Hepatocyte (in vitro differentiated cells): ENCODE data around the gene SLC26A3. TPM values are rescaled to one million over a fixed set of nuclear protein-coding genes. Genes with fewer than 3 reads are reported as not detected.

ENCODE experiments used
- DNase-seq: peaks from one replicate; pipeline ENCODE4 v3.0.0-alpha.2; 2016; ENCODE audit warnings: low spot score
- H2AFZ ChIP-seq: fragments of 200-600 bp; sonication (generic); 2 replicates; pipeline ENCODE4 v1.6.0; 2016; ENCODE audit warnings: antibody characterized with exemption, mild to moderate bottlenecking
- H3K27ac ChIP-seq: fragments of 200-600 bp; sonication (generic); 2 replicates; pipeline ENCODE4 v1.5.1; 2016; ENCODE audit warnings: mild to moderate bottlenecking
- H3K27me3 ChIP-seq: fragments of 200-600 bp; sonication (generic); 2 replicates; pipeline ENCODE4 v1.6.1; 2016
- H3K36me3 ChIP-seq: fragments of 200-600 bp; sonication (generic); replicated peaks from 2 replicates; pipeline ENCODE4 v1.5.1; 2016; ENCODE audit warnings: low read depth; ENCODE audit not compliant: insufficient read depth
- H3K4me1 ChIP-seq: fragments of 200-600 bp; sonication (generic); 2 replicates; pipeline ENCODE4 v1.5.1; 2016; ENCODE audit warnings: mild to moderate bottlenecking, moderate library complexity; ENCODE audit not compliant: insufficient read depth
- H3K4me2 ChIP-seq: fragments of 200-600 bp; sonication (generic); 2 replicates; pipeline ENCODE4 v1.6.0; 2016
- H3K4me3 ChIP-seq: fragments of 200-600 bp; sonication (generic); 2 replicates; pipeline ENCODE4 v1.5.1; 2016; ENCODE audit warnings: mild to moderate bottlenecking
- H3K79me2 ChIP-seq: fragments of 200-600 bp; sonication (generic); 2 replicates; pipeline ENCODE4 v1.6.0; 2017; ENCODE audit warnings: mild to moderate bottlenecking
- H3K9me2 ChIP-seq: fragments of 200-600 bp; sonication (generic); replicated peaks from 2 replicates; pipeline ENCODE4 v1.6.0; 2017; ENCODE audit warnings: mild to moderate bottlenecking; ENCODE audit not compliant: insufficient read depth
- H3K9me3 ChIP-seq: fragments of 200-600 bp; sonication (generic); 2 replicates; pipeline ENCODE4 v1.5.1; 2016; ENCODE audit warnings: low read depth, mild to moderate bottlenecking
- H4K20me1 ChIP-seq: fragments of 200-600 bp; sonication (generic); 2 replicates; pipeline ENCODE4 v1.6.0; 2016; ENCODE audit warnings: mild to moderate bottlenecking; ENCODE audit not compliant: insufficient read depth, poor library complexity, severe bottlenecking
- EZH2 ChIP-seq: fragments of 200-600 bp; sonication (generic); IDR thresholded peaks from 2 replicates; pipeline ENCODE4 v1.6.1; 2016; ENCODE audit warnings: antibody characterized with exemption, mild to moderate bottlenecking, borderline replicate concordance
- EZH2phosphoT487 ChIP-seq: fragments of 200-600 bp; sonication (generic); IDR thresholded peaks from one replicate; pipeline ENCODE4 v1.6.1; 2018; ENCODE audit warnings: antibody characterized with exemption, mild to moderate bottlenecking, low read depth, moderate library complexity; ENCODE audit not compliant: unreplicated experiment, severe bottlenecking
- WGBS: methylation state at CpG from one replicate; pipeline ENCODE4 v1.1.6; 2016; ENCODE audit warnings: low lambda C conversion rate; ENCODE audit errors: missing lambda C conversion rate; 5-methylcytosine and 5-hydroxymethylcytosine counted together
- polyA plus RNA-seq: library from polyadenylated mRNA; unstranded; fragments of >200 nt; fragmentation: Nextera tagmentation; extraction: Ambion mirVana; gene quantifications from 2 replicates; pipeline ENCODE4 v1.2.1, GENCODE V29; 2016
- total RNA-seq: library from RNA; depleted of rRNA; stranded (reverse); fragments of >200 nt; gene quantifications from 2 replicates; pipeline ENCODE4 v1.2.3, GENCODE V29; 2014
- TF ChIP-seq, protein P1 (sequence below): fragments of 200-600 bp; sonication (generic); IDR thresholded peaks from 2 replicates; pipeline ENCODE4 v1.5.1; 2016; ENCODE audit warnings: antibody characterized with exemption, mild to moderate bottlenecking; ENCODE audit not compliant: poor library complexity

SLC26A3 gene
- total and polyA plus RNA-seq, 2 experiments from 2014 or later, result 8.1 to 18.1 TPM

DNA sequence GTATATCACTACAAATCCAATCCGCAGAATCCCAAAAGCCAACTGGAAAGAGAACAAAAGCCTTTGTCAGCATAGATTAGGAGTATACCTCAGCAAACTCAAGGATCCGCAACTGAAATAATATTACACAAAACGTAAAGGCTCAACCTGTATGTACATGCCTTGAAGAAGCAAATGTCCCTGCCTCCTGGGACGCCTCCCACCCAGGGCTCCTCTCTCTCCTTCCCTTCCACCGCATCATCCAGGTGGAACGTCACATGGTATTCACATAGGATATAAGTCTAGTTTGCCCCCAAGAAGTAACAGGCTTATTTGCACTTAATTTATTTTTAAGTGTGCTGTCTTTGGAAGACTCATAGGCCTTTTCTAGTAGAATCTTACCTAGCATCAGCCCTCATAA is 13.4 kb downstream of the SLC26A3 start:
- no peak overlapping the region for H2AFZ ChIP-seq
- no peaks in the 10 kb centered on the region for H4K20me1 ChIP-seq
- no peak for DNase-seq
- H3K27ac ChIP-seq, result no peak overlapping the region
- H3K4me2 ChIP-seq, result no peak overlapping the region
- peaks cover 5% of the 10 kb centered on the region for H3K4me1 ChIP-seq
- 91% methylated on average over 6 of the region's 6 CpGs for WGBS
- H3K9me3 ChIP-seq, result no peaks in the 10 kb centered on the region
- H3K27me3 ChIP-seq, result no peaks in the 10 kb centered on the region
- no peaks in the 10 kb centered on the region for H3K79me2 ChIP-seq
- H3K9me2 ChIP-seq, result no peaks in the 10 kb centered on the region
- H3K4me3 ChIP-seq, result no peak overlapping the region
- TF ChIP-seq, protein P1, sequence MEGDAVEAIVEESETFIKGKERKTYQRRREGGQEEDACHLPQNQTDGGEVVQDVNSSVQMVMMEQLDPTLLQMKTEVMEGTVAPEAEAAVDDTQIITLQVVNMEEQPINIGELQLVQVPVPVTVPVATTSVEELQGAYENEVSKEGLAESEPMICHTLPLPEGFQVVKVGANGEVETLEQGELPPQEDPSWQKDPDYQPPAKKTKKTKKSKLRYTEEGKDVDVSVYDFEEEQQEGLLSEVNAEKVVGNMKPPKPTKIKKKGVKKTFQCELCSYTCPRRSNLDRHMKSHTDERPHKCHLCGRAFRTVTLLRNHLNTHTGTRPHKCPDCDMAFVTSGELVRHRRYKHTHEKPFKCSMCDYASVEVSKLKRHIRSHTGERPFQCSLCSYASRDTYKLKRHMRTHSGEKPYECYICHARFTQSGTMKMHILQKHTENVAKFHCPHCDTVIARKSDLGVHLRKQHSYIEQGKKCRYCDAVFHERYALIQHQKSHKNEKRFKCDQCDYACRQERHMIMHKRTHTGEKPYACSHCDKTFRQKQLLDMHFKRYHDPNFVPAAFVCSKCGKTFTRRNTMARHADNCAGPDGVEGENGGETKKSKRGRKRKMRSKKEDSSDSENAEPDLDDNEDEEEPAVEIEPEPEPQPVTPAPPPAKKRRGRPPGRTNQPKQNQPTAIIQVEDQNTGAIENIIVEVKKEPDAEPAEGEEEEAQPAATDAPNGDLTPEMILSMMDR, result no peak
- TF ChIP-seq EZH2 (no peak), EZH2phosphoT487 (no peak)
- no peaks in the 10 kb centered on the region for H3K36me3 ChIP-seq

DNA sequence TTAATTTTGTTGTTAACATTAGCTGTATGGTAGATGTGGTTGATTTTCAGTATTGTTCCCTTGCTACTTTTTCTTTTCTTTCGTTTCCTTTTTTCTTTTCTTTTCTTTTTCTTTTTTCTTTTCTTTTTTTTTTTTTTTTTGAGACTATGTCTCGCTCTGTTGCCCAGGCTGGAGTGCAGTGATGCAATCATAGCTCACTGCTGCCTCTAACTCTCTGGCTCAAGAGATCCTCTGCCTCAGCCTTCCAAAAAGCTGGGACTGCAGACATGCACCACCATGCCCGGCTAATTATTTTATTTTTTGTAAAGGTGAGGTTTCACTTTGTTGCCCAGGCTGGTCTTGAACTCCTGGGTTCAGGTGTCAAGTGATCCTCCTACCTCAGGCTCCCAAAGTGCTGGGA is 14.4 kb downstream of the SLC26A3 start:
- 82% methylated on average over 3 of the region's 3 CpGs for WGBS
- no peak overlapping the region for H2AFZ ChIP-seq
- no peak overlapping the region for H3K27ac ChIP-seq
- H3K27me3 ChIP-seq, result no peaks in the 10 kb centered on the region
- no peak for DNase-seq
- H3K79me2 ChIP-seq, result no peaks in the 10 kb centered on the region
- H3K9me3 ChIP-seq, result no peaks in the 10 kb centered on the region
- H3K9me2 ChIP-seq, result no peaks in the 10 kb centered on the region
- no peak overlapping the region for H3K4me2 ChIP-seq
- no peak overlapping the region for H3K4me3 ChIP-seq
- no peaks in the 10 kb centered on the region for H3K36me3 ChIP-seq
- H3K4me1 ChIP-seq, result peaks cover 5% of the 10 kb centered on the region
- TF ChIP-seq EZH2phosphoT487, result no peak
- TF ChIP-seq EZH2, result no peak
- TF ChIP-seq, protein P1, result no peak
- H4K20me1 ChIP-seq, result no peaks in the 10 kb centered on the region

DNA sequence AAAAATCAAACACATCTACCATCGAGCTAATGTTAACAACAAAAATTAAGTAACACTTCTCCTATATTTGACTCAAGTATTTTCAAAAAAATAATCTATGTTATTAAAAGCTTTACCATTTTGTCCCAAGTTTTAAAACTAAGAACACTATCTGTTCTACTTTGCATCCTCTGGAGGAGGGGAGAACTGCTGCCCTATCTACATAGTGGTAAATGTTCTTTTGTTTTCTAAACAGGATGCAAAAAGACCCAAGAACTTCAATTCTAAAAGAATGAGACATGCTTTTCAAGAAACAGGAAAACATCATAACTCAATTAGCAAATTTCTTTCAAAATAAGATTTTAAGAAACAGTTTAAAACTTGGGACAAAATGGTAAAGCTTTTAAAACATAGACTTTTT is 14.8 kb downstream of the SLC26A3 start:
- H3K9me3 ChIP-seq, result no peaks in the 10 kb centered on the region
- H3K79me2 ChIP-seq, result no peaks in the 10 kb centered on the region
- 81% methylated on average over 1 of the region's 1 CpG for WGBS
- H2AFZ ChIP-seq, result no peak overlapping the region
- H3K27ac ChIP-seq, result no peak overlapping the region
- no peaks in the 10 kb centered on the region for H3K27me3 ChIP-seq
- H4K20me1 ChIP-seq, result no peaks in the 10 kb centered on the region
- H3K4me1 ChIP-seq, result peaks cover 5% of the 10 kb centered on the region
- no peaks in the 10 kb centered on the region for H3K36me3 ChIP-seq
- no peaks in the 10 kb centered on the region for H3K9me2 ChIP-seq
- TF ChIP-seq EZH2 (no peak), EZH2phosphoT487 (no peak)
- TF ChIP-seq, protein P1, result no peak
- no peak for DNase-seq
- H3K4me3 ChIP-seq, result no peak overlapping the region
- no peak overlapping the region for H3K4me2 ChIP-seq

DNA sequence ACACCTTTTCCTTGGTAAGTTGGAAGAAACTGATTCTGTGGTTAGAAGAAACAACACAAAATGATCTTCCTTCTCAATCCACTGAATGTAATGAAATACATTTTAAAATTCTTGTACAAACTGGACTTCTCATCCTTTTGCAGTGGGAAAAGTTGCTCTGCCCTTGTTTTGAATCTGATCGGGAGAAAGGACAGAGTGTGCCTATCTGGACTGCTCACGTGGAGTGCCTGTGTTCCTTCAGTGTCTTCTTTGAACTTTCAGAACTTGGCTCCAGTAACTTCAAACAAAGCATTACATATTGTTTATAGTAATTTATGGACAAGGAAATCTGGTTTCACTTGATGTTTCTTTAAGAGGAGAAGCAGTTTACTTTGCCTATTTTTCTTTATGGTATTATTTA is 17.1 kb downstream of the SLC26A3 start:
- no peak for TF ChIP-seq EZH2phosphoT487
- no peak for TF ChIP-seq EZH2
- TF ChIP-seq, protein P1, result no peak
- H3K27ac ChIP-seq, result peak overlapping the region; percentile 48
- WGBS, result 35% methylated on average over 2 of the region's 2 CpGs
- H4K20me1 ChIP-seq, result no peaks in the 10 kb centered on the region
- peaks cover 5% of the 10 kb centered on the region for H3K4me1 ChIP-seq
- no peaks in the 10 kb centered on the region for H3K9me2 ChIP-seq
- no peak for DNase-seq
- peak overlapping the region; percentile 56 for H3K4me2 ChIP-seq
- peak overlapping the region; percentile 13 for H2AFZ ChIP-seq
- H3K4me3 ChIP-seq, result no peak overlapping the region
- no peaks in the 10 kb centered on the region for H3K36me3 ChIP-seq
- no peaks in the 10 kb centered on the region for H3K9me3 ChIP-seq
- H3K27me3 ChIP-seq, result no peaks in the 10 kb centered on the region
- H3K79me2 ChIP-seq, result no peaks in the 10 kb centered on the region
